ENCODE measurements around the gene KRT75.

KRT75 gene

DNA sequence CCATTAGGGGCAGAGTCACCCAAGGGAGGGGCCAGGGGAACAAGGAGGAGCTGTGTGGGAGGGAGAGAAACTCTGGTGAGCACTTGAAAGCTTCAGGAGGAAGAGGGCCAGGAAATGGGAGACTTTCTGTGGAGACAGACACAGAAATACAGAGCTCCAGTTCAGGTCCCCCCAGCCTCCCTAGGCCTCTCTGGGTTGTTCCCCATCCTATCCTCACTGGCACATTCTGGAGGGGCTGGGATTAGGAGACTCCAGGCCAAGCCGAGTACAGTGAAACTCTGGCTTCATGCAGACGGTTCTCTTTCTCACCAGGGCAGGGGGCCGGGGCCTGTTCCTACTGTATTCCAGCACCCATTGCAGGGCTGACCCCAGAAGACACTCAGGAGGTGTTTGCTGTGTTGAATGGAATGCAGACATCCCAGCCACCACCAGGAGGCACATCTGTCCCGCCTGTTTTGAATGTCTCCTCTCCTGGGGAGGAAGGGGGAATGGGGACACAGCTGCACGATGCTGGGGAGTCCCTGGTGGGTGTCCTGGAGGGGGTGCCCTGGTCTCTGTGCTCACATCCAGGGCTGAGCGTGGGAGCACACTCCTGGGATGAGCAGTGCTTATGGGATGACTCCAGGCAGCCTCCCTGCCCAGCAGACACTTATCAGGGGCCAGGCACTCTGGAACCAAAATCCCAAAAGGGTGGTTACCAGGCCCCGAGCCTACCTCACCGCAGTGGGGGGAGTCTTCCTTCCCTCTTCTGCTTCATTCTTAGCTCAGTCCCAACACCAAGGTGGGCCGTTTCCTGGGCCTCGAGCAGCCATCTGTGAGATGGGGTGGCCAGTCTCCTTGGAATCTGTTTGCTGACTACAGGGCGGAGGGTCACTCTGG, 43.2 kb downstream of the KRT75 start:
- peak; percentile 25 for DNase-seq

DNA sequence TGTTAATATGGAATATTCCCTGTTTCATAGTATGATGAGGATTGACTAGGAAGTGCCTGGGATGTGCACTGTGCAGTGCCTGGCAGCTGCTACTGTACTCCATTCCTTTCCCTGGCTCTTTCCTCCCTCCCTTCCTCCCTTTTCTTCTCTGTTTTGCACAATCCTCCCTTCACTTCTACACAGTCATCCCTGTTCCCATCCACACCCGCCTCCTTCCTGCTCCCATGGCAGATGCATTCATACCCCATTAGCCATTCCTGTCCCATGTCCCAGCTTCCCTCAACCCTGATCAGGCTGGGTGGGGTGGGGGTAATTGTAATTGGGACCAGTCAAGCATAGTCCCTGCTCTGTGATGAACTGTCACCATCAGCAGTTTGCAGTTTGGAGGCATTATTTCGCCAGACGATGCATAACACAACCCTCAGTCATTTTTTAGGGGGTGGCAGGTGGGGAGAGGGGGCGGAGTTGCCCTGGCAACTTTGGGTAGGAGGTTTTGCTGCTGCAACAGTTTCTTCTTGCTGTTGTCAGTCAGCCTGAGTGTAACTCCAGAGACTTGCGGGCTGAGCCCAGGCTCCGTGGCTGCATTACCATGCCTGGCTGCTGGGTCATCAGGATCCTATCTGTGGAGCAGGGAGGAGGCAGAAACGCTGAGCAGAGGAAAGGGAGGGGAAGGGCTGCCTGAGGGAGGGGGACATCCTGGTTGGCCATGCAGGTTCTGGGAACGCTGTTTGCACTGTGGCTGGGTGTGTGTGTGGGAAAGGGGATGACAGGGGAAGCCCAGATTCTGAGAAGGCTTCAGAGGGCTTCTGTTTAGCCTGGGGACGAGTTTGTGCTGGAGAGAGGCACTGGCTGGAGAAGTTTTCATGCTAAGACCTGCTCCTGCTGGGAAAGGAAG, 44.6 kb downstream of the KRT75 start:
- DNase-seq: no peak

DNA sequence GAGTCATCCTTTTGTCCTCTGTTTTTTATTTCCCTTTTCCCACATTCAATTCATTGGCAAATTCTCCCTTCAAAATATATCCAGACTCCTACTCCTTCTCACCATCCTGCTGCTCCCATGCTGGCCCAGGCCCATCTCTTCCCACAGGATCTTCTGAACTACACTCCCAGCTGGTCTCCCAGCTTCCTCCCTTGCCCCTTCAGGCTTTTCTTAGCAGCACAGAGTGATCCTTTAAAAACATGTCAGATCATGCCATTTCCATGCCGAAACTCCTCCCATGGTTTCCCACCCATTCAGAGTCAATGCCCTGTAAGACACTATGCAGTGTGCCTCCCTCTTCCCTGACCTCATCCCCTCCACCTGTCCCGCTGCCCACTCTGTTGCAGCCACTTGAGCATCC, 46.3 kb downstream of the KRT75 start:
- DNase-seq: no peak

DNA sequence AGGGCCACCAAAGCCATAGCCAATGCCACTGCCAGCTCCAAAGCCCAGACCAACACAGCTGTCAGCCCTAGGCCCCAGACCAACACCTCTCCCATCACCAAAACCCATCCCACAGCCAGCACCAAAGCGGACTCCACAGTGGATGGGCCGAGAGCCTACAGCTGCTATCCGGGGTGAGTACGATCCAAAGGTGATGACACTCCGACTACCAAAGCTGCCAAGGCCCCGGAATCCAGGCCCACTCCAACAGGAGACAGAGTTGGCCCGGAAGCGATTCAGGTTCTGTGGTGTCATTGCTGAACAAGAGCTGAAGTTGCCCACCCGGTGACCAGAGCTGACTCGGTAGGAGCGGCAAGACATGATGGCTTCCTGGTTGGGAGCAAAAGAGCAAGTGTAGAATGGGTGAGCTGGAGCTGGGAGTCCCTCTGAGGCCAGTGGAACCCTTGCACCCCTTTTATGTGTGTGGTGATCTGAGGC, 48.9 kb downstream of the KRT75 start, which contains the start of gene KRT84:
Gene KRT84, minus strand, starts transcription at position 427 of the 477 bp plus-strand sequence. Its CDS starts 67 bp downstream, at position 360.
- DNase-seq: no peak

DNA sequence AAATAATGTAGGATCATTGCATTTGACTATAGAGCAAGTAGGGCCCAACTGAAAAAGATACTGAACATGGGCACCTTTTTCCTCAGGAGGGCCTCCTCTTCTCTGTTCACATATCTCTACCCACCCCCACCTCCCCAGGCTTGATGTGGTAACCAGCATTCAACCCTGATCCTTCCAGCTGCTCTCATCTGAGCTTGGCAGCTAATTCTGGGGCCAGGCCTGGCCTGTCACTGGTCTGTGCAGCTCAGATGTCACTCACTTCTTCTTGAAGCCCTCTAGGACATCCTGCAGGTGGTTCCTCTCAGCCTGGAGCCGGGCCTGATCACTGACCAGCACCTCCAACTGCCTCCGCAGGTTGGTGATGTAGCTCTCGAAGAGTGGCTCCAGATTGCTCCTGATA, 50.8 kb downstream of the KRT75 start:
- no peak for DNase-seq

DNA sequence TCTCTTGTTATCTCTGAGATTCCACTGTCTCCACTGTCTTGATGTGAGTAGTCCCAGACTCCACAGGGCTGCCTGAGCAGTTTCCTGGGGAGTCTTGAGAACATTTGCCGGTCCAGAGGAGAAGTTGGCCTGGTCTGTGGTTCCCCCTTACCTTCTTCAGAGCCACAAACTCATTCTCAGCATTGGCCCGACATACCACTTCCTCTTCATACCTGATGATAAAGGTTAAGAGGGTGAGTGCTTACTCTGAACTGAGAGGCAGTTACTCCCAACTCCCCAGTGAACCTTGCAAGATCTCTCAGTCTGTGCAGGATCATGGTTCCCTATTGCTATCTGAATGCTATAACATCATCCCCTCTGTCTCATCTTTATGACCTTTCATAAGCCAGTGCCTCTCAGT, 51.3 kb downstream of the KRT75 start:
- no peak for DNase-seq

DNA sequence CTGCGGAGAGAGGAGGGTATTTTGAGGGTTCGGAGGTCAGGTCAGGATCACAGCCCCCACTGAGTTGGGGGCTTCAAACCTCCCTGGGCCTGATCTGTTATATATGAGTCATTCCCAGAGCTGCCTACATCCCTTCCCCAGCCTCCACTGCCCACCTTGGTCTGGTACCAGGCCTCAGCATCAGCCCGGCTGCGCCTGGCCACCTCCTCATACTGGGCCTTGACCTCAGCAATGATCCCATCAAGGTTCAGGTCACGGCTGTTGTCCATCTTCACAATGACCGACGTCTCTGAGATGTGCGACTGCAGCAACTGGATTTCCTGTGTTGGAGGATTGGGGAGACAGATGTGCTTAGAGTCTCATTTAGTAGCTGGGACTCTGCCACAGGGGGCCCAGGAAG, 53.0 kb downstream of the KRT75 start:
- DNase-seq: no peak

DNA sequence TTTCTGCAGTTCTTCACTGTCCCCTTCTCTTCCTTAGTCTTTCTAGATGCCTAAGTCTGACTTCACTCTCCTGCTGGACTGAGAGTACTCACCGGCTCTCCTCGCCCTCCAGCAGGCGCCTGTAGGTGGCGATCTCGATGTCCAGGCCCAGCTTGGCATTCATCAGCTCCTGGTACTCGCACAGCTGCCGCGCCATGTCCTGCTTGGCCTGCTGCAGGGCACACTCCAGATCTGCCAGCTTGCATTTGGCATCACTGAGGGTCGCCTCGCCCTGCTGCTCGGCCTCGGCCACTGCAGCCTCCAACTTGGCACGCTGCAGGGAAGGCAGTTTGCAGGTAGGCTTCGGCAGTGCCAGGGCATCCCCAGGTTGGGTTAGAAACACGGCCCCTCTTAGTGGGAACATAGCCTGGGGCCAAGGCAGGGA, 53.9 kb downstream of the KRT75 start:
- peak; percentile 68 for DNase-seq

DNA sequence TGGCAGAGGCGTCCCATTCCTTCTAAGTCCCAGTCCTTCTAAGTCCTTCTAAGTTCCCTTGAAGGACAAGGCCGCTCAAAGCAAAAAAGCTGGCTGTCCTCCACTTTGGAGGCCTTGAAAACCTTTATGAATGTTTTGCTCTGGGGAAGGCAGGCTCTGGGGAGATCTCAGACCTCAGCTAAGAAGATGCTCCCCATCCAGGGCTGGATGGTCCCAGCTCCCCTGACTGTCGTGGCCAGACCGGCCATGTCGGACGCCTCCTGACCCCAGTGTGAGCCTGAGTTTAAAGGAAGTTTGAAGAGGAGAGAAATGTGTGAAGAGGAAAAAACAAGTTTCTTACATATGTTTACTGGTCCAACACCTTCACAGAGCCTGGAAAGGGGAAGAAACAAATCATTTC, 54.6 kb downstream of the KRT75 start:
- no peak for DNase-seq

DNA sequence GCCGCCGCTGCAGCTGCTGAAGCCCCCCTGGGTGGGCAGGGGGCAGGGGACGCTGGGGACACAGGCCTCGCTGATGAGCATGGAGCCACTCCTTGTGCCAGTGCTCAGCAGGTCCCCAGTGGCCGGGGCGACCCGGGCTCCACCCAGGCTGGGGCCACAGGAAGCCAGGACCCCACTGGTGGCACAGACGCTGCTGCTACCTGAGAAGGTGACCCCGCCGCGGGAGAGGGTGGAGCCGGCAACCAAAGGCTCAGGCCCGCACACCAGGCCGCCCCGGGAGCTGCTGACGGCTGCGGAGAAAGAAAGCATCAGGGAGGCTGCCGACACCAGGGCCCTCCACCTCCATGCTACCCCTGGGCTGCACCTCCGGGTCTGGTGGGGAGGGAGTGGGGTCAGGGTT, 56.1 kb downstream of the KRT75 start:
- no peak for DNase-seq

DNA sequence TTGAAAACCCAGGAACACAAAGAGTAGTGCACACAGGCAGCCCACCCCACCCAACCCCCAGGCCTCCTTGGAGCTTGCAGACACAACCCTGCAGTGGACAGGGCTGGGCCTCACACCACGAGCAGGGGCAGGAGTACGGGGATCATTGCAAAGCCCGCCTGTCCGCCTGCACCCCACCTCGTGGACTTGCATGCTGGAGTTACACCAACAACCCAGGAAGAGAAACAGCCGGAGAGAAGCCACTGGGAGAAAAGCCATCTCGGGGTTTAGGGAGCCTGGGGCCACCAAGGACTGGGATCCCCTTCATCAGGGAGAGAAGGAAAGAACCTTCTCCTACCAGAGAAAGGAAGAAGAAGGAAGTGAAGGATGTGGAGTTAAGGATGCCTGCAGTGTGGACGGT, 56.9 kb downstream of the KRT75 start:
- no peak for DNase-seq
